ENCODE results near the gene RHOD. TPM values are rescaled to one million over a fixed set of nuclear protein-coding genes. Genes with fewer than 3 reads are reported as not detected.

The RHOD gene
- total and polyA plus RNA-seq, 3 experiments from 2014 or later, result 1.1 to 1.9 (median 1.7) TPM

DNA sequence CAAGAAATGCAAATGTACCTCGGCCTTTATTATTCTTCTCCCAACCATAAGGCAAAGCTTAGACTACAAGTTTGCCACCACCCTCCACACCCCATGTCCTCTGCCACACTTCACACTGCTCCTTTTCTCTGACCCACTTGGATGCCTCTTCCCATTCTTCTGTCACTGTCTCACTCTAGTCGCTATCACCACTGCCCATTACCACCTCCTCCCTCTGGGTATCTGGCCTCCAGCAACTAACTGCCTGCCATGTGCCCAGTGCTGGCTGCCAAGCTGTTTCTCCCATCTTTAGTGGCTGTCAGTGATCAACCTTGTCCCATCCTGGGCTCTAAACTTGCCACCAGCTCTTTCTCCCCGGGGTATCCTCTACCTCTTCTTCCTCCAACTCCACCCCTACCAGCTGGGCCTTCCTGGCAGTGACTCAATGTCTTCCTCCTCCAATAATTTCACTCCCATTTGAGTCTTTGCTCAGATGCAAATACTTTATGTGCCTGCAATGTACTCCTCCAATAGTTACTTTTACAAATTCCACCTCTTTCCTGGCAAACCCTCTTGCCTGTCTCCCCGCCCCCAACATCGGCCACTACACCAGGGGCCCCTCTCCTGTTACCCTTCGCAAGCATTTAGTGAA lies 42.3 kb downstream of the RHOD start:
- H3K27me3 Mint-ChIP-seq, result no peaks in the 10 kb centered on the region
- CTCF ChIA-PET, result interaction anchor here (1.0 kb wide), 1 partner anchor 69 kb away, joined by 3 read pairs; no protein-coding TSS in a partner anchor

DNA sequence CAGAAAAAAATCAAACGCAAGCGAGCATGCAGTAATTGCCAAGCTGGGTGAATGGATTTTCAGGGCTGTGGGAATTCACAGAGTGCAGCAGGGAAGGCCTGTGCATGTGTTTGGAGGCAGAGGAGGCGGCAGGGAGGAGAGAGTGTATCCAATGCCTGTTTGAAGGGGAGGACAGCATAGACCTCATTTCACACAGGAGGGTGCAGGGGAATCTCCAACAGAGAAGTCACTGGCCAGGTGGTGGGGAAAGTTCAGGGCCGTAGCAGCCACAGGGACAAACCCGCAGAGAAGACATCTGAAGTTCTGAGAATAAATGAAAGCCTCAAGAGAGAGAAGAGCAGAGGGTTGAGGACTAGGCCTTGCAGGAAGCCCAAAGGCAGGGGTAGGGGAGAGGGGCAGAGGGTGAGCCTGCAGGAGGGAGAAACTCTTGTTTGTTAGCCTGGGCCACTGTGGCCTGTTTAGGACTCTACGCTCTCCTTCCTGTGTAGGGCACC lies 43.2 kb downstream of the RHOD start:
- no peaks in the 10 kb centered on the region for H3K27me3 ChIP-seq (ENCODE audit: insufficient read depth, low read length, poor library complexity, severe bottlenecking)
- DNase-seq, result no peak
- Mint-ChIP-seq H3K4me3 (no peak overlapping the region), H3K4me1 (peaks cover 13 to 22% (median 16%) of the 10 kb centered on the region in 3 donors), H3K27me3 (no peaks in the 10 kb centered on the region), H3K27ac (peak overlapping the region; percentile 35 to 86 (median 60)), H3K9me3 (no peaks in the 10 kb centered on the region), H3K36me3 (no peaks in the 10 kb centered on the region)
- ChIA-PET CTCF (interaction anchor here (1.0 kb wide), 1 partner anchor 68 kb away, joined by 3 read pairs; no protein-coding TSS in a partner anchor), POLR2A (no interaction called here)
- H3K4me1 ChIP-seq (ENCODE audit: insufficient read depth, low read length), result peaks cover 14% of the 10 kb centered on the region
- no peaks in the 10 kb centered on the region for H3K9me3 ChIP-seq (ENCODE audit: low read length)
- H3K27ac ChIP-seq (ENCODE audit: low read depth, low read length), result no peak overlapping the region
- no peaks in the 10 kb centered on the region for H3K36me3 ChIP-seq (ENCODE audit: insufficient read depth, low read length)
- H3K4me3 ChIP-seq (ENCODE audit: low read length), result no peak overlapping the region

More for the DNA sequence above, 42.3 kb downstream of the RHOD start:
- H3K9me3 ChIP-seq (ENCODE audit: low read length), result no peaks in the 10 kb centered on the region
- H3K36me3 Mint-ChIP-seq, result no peaks in the 10 kb centered on the region
- DNase-seq, result no peak
- no peaks in the 10 kb centered on the region for H3K9me3 Mint-ChIP-seq
- H3K4me1 ChIP-seq (ENCODE audit: insufficient read depth, low read length), result peaks cover 6% of the 10 kb centered on the region
- POLR2A ChIA-PET, result no interaction called here
- H3K27me3 ChIP-seq (ENCODE audit: insufficient read depth, low read length, poor library complexity, severe bottlenecking), result no peaks in the 10 kb centered on the region
- no peak overlapping the region for H3K27ac ChIP-seq (ENCODE audit: low read depth, low read length)
- peaks cover 10 to 13% (median 13%) of the 10 kb centered on the region in 3 donors for H3K4me1 Mint-ChIP-seq
- H3K36me3 ChIP-seq (ENCODE audit: insufficient read depth, low read length), result no peaks in the 10 kb centered on the region
- no peak overlapping the region for H3K4me3 ChIP-seq (ENCODE audit: low read length)
- no peak overlapping the region for H3K4me3 Mint-ChIP-seq
- H3K27ac Mint-ChIP-seq, result peak overlapping the region in 6 of 8 donors; percentile 18 to 91 (median 58)

DNA sequence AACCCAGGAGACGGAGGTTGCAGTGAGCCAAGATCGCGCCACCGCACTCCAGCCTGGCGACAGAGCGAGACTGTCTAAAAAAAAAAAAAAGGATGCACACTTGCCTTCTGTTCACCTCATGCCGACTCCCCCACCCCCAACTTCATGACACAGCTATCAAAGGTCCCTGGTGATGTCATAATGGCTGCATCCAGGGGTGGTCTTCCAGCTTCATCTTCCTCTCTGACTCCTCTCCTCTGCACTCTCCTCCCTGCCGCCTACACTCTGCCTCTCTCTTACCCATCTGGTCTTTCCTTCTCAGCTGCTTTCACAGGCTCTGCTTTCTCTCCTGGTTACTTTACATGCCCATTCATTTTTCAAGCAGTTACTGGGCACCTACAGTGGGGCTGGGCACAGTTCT lies 46.0 kb downstream of the RHOD start:
- H3K27me3 Mint-ChIP-seq, result no peaks in the 10 kb centered on the region
- H3K4me3 Mint-ChIP-seq, result no peak overlapping the region
- CTCF ChIA-PET, result interaction anchor here (1.3 kb wide), 1 partner anchor 68 kb away, joined by 3 read pairs; no protein-coding TSS in a partner anchor

DNA sequence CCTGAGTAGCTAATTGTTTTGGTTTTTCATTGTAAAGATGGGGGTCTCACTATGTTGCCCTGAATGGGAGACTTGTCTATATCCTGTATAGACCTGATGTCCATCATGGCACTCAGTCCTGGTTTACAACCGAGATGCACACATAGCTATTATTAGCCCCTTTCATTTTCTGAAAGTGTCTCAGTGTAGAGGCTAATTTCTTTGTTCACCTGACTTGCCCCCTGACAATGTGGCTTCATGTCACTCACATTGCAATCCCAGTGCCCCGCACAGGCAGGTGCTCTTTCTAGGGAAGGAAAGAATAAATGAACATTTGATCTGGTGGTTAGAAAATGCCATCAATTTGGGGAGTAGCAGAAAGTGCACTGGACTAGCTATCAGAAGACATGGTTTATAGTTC lies 49.3 kb downstream of the RHOD start:
- H3K27ac ChIP-seq (ENCODE audit: low read depth, low read length), result no peak overlapping the region
- Mint-ChIP-seq H3K4me3 (no peak overlapping the region), H3K27me3 (no peaks in the 10 kb centered on the region), H3K4me1 (peaks cover 8 to 16% (median 9%) of the 10 kb centered on the region in 3 donors), H3K36me3 (no peaks in the 10 kb centered on the region), H3K27ac (peak overlapping the region in 3 of 8 donors; percentile 2 to 29 (median 27)), H3K9me3 (no peaks in the 10 kb centered on the region)
- no peaks in the 10 kb centered on the region for H3K27me3 ChIP-seq (ENCODE audit: insufficient read depth, low read length, poor library complexity, severe bottlenecking)
- H3K4me3 ChIP-seq (ENCODE audit: low read length), result no peak overlapping the region
- no peaks in the 10 kb centered on the region for H3K9me3 ChIP-seq (ENCODE audit: low read length)
- H3K4me1 ChIP-seq (ENCODE audit: insufficient read depth, low read length), result peaks cover 14% of the 10 kb centered on the region
- ChIA-PET POLR2A (no interaction called here), CTCF (interaction anchor here (0.7 to 1.6 kb wide), 3 partner anchors 25 to 529 kb away, joined by 3 to 5 read pairs (median 3); no protein-coding TSS in a partner anchor)
- H3K36me3 ChIP-seq (ENCODE audit: insufficient read depth, low read length), result no peaks in the 10 kb centered on the region
- no peak for DNase-seq

More for the DNA sequence above, 46.0 kb downstream of the RHOD start:
- Histone ChIP-seq H3K27me3 (ENCODE audit: insufficient read depth, low read length, poor library complexity, severe bottlenecking) (no peaks in the 10 kb centered on the region), H3K36me3 (ENCODE audit: insufficient read depth, low read length) (no peaks in the 10 kb centered on the region), H3K27ac (ENCODE audit: low read depth, low read length) (no peak overlapping the region), H3K4me3 (ENCODE audit: low read length) (no peak overlapping the region), H3K9me3 (ENCODE audit: low read length) (no peaks in the 10 kb centered on the region), H3K4me1 (ENCODE audit: insufficient read depth, low read length) (peaks cover 14% of the 10 kb centered on the region)
- H3K4me1 Mint-ChIP-seq, result peaks cover 13 to 24% (median 16%) of the 10 kb centered on the region in 3 donors
- H3K27ac Mint-ChIP-seq, result peak overlapping the region in 1 of 8 donors; percentile 65
- POLR2A ChIA-PET, result no interaction called here
- no peaks in the 10 kb centered on the region for H3K9me3 Mint-ChIP-seq
- H3K36me3 Mint-ChIP-seq, result no peaks in the 10 kb centered on the region
- DNase-seq, result no peak

DNA sequence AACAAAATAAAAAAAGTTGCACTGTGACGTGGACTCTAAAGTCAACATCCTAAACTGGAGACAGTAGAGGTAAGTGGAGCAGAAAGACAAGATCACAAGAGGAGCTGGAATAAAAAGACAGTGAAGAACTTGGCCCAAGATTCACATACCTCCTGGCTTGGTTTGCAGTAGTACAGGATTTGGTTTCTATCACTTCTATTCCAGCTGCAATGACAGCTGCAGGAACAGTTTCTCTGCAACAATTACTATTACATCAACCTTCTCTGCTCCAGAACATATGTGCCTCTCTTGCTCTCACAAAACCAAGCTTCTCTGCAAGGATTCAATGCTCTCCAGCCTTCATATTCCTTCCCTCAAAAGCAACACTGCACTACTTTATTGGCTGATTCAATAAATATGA lies 54.6 kb downstream of the RHOD start:
- Histone ChIP-seq H3K27ac (ENCODE audit: low read depth, low read length) (no peak overlapping the region), H3K9me3 (ENCODE audit: low read length) (no peaks in the 10 kb centered on the region), H3K36me3 (ENCODE audit: insufficient read depth, low read length) (no peaks in the 10 kb centered on the region), H3K27me3 (ENCODE audit: insufficient read depth, low read length, poor library complexity, severe bottlenecking) (no peaks in the 10 kb centered on the region), H3K4me1 (ENCODE audit: insufficient read depth, low read length) (peaks cover 10% of the 10 kb centered on the region), H3K4me3 (ENCODE audit: low read length) (no peak overlapping the region)
- no peak overlapping the region for H3K4me3 Mint-ChIP-seq
- peak overlapping the region in 3 of 8 donors; percentile 15 to 39 (median 17) for H3K27ac Mint-ChIP-seq
- ChIA-PET POLR2A (no interaction called here), CTCF (interaction anchor here (0.7 to 1.2 kb wide), 2 partner anchors 16 to 30 kb away, joined by 3 to 4 read pairs; no protein-coding TSS in a partner anchor)
- H3K27me3 Mint-ChIP-seq, result no peaks in the 10 kb centered on the region
- H3K9me3 Mint-ChIP-seq, result no peaks in the 10 kb centered on the region
- H3K4me1 Mint-ChIP-seq, result peaks cover 9 to 15% (median 11%) of the 10 kb centered on the region in 3 donors
- no peaks in the 10 kb centered on the region for H3K36me3 Mint-ChIP-seq
- DNase-seq, result no peak

DNA sequence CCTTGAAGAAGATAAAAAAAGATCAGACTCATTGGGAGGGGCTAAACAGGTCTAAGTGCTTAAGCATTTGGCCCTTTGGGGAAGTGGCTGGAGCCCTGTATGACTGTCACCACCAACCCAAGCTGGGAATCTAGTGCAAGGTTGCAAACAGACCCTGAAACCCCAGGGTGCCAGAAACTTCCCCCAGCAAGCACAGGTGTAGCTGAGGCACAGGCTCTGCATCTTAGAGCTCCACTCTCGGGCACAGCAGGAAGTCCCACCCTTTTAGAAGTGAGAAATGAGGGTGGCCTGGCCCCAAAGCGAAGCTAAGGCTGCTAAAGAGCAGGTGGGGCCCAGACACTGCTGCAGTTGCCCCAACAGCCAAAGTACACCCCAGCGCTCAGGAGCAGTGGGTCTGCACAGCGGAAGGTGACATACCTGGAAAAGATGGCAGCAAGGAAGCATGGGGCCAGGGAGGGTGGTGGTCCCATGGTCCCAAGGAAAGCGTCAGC lies 56.6 kb downstream of the RHOD start:
- Mint-ChIP-seq H3K36me3 (peaks cover 0 to 1% (median 0%) of the 10 kb centered on the region in 3 donors), H3K4me1 (peaks cover 13 to 26% (median 14%) of the 10 kb centered on the region in 3 donors), H3K27ac (peak overlapping the region; percentile 67 to 97 (median 93)), H3K4me3 (peak overlapping the region; percentile 18 to 81 (median 56)), H3K9me3 (no peaks in the 10 kb centered on the region), H3K27me3 (no peaks in the 10 kb centered on the region)
- peaks cover 15% of the 10 kb centered on the region for H3K4me1 ChIP-seq (ENCODE audit: insufficient read depth, low read length)
- ChIA-PET CTCF (interaction anchor here (1.4 kb wide), 1 partner anchor 9 kb away, joined by 3 read pairs; no protein-coding TSS in a partner anchor), POLR2A (no interaction called here)
- no peaks in the 10 kb centered on the region for H3K9me3 ChIP-seq (ENCODE audit: low read length)
- no peaks in the 10 kb centered on the region for H3K36me3 ChIP-seq (ENCODE audit: insufficient read depth, low read length)
- peak in 4 of 5 donors; percentile 26 to 57 (median 36) for DNase-seq
- no peaks in the 10 kb centered on the region for H3K27me3 ChIP-seq (ENCODE audit: insufficient read depth, low read length, poor library complexity, severe bottlenecking)
- peak overlapping the region; percentile 12 for H3K27ac ChIP-seq (ENCODE audit: low read depth, low read length)
- H3K4me3 ChIP-seq (ENCODE audit: low read length), result peak overlapping the region; percentile 19

DNA sequence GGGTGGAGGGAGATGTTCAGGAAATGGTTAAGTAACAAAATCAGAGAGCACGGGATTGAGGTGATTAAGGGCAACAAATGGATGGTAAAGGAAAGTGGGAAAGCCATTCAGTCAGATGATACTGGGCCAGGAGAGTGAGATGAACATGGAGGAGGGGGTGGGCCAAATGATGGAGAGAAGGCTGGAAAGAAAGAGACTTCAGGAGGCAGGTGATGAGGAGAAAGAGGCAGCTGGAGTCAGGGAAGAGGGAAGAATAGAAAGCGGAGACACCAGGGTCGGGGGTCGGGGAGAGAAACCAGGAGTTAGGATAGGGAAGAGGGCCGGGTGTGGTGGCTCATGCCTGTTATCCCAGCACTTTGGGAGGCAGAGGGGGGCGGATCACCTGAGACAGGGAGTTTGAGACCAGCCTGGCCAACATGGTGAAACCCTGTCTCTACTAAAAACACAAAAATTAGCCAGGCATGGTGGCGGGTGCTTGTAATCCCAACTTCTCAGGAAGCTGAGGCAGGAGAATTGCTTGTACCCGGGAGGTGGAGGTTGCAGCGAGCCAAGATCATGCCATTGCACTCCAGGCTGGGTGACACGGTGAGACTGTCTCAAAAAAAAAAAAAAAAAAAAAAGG lies 57.7 kb downstream of the RHOD start:
- Mint-ChIP-seq H3K4me1 (peaks cover 13 to 26% (median 14%) of the 10 kb centered on the region in 3 donors), H3K4me3 (peak overlapping the region in 2 of 7 donors; percentile 20 to 74), H3K27ac (peak overlapping the region in 4 of 8 donors; percentile 76 to 88 (median 84)), H3K36me3 (peaks cover 0 to 3% (median 0%) of the 10 kb centered on the region in 3 donors), H3K27me3 (no peaks in the 10 kb centered on the region), H3K9me3 (no peaks in the 10 kb centered on the region)
- H3K27me3 ChIP-seq (ENCODE audit: insufficient read depth, low read length, poor library complexity, severe bottlenecking), result no peaks in the 10 kb centered on the region
- DNase-seq, result no peak
- no peaks in the 10 kb centered on the region for H3K9me3 ChIP-seq (ENCODE audit: low read length)
- ChIA-PET CTCF (interaction anchor here (1.4 kb wide), 1 partner anchor 10 kb away, joined by 3 read pairs; no protein-coding TSS in a partner anchor), POLR2A (interaction anchor here (0.6 kb wide), 2 partner anchors 42 to 55 kb away, joined by 3 to 5 read pairs; no protein-coding TSS in a partner anchor)
- H3K36me3 ChIP-seq (ENCODE audit: insufficient read depth, low read length), result no peaks in the 10 kb centered on the region
- H3K4me1 ChIP-seq (ENCODE audit: insufficient read depth, low read length), result peaks cover 15% of the 10 kb centered on the region
- no peak overlapping the region for H3K27ac ChIP-seq (ENCODE audit: low read depth, low read length)
- no peak overlapping the region for H3K4me3 ChIP-seq (ENCODE audit: low read length)

Measured in CD8-positive, alpha-beta memory T cell (primary cell).